GM12874 (cell line): ENCODE measurements around the gene SEMA3B.

ENCODE experiments used
- TF ChIP-seq, protein P1 (sequence below): IDR thresholded peaks from 2 replicates; pipeline ENCODE4 v1.5.1; 2011; ENCODE audit warnings: low read depth, mild to moderate bottlenecking, control low read depth, low read length, moderate library complexity; ENCODE audit not compliant: insufficient read depth

The SEMA3B gene

DNA sequence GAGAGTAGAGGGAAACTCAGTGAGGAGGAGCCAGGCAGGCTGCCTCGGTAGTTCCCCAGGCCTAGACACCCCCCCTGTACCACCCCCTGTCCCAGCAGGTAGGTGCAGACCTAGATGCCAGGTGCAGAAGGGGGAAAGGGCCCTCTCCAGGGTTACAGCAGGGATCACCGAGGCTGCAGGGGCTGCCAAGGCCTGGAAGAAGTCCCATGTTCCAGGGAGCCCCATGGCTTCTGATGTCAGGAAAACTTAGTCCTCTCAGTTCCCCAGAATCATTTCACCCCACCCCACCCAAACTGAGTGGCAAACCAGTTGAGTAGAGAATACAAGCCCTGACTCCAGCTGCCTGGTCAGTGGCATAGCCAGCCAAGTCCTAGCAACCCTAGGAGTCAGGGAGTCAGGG lies 7.4 kb upstream of the SEMA3B start:
- TF ChIP-seq, protein P1, sequence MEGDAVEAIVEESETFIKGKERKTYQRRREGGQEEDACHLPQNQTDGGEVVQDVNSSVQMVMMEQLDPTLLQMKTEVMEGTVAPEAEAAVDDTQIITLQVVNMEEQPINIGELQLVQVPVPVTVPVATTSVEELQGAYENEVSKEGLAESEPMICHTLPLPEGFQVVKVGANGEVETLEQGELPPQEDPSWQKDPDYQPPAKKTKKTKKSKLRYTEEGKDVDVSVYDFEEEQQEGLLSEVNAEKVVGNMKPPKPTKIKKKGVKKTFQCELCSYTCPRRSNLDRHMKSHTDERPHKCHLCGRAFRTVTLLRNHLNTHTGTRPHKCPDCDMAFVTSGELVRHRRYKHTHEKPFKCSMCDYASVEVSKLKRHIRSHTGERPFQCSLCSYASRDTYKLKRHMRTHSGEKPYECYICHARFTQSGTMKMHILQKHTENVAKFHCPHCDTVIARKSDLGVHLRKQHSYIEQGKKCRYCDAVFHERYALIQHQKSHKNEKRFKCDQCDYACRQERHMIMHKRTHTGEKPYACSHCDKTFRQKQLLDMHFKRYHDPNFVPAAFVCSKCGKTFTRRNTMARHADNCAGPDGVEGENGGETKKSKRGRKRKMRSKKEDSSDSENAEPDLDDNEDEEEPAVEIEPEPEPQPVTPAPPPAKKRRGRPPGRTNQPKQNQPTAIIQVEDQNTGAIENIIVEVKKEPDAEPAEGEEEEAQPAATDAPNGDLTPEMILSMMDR, result no peak

DNA sequence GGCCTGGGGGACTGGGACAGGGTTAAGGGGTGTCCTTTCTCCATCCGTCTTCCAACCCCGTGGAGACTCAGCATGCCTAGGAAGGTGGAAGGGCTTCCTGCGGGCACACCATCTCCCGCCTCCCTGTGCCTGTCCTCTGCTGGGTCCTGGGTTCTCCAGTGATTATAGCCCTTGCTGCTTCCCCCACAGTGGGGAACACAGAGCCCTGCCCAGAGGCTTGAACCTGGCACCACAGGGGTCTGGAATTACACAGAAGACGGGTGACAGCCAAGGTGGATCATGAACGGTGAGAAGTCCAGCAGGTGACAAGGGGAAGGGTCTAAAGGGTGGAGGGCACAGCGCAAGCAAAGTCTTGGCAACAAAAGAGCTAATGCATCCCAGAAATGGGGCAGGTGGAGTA lies 6.2 kb upstream of the SEMA3B start:
- TF ChIP-seq, protein P1, result no peak

DNA sequence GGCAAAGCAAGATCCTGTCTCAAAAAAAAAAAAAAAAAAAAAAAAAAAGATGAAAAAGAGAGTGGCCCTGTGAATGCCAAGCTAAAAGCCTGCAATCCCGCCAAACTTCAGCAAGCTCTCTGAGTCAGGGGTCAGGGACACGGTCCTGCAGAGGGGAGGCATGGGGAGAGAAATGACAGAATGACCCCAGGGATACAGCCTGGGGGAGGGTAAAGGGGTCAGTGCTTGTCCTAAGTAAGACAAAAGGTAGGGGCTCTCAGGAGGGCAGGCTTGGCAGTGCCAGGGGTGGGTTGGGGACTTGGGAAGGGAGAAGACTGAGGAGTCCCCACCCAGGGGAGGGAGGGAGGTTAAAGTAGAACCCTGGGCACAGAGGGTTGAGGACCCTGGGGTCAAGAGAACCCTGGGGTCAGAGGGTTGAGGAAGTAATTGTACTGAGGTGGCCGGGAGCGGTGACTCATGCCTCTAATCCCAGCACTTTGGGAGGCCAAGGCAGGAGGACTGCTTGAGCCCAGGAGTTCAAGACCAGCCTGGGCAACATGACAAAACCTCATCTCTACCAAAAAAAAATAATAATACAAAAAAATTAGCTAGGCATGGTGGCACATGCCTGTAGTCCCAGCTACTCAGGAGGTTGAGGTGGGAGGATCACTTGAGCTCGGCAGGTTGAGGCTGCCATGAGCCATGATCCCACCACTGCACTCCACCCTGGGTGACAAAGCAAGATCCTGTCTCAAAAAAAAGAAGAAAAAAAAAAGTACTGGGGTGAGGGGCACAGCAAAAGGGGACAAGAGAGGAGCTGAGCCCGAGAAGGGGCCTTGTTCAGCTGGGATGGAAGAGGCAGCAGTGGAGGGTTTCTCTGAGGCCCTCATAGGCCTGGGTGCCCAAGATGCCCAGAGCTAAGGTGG lies 5.2 kb upstream of the SEMA3B start:
- TF ChIP-seq, protein P1, result no peak

DNA sequence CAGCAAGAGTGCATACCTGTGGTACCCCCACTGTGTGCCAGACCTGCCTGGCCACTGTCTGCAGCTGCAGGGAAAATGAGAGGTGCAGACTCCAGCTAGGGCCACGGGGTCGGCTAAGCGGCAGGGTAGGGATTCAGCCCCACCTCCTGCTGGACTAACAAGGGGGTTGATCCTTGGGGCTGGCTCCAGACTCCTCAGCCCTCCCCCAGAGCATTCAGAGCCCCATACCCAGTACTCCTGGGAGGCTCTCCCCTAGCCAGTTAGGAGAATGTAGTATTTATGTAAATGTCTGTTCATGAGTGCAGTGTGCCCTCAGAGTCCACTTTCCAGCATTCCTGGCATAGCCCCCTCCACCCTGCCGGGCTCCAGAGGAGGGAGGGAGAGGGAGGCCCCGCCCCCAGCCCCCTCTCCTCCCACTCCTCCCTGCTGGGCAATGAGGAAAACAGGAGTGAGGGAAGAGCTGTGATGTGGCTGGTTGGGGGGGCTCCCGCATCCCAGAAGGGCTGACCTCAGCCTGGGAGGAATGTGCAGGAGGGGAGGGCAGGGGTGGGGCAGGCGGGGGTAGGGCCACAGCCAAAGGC lies 4.5 kb upstream of the SEMA3B start:
- TF ChIP-seq, protein P1, result no peak

DNA sequence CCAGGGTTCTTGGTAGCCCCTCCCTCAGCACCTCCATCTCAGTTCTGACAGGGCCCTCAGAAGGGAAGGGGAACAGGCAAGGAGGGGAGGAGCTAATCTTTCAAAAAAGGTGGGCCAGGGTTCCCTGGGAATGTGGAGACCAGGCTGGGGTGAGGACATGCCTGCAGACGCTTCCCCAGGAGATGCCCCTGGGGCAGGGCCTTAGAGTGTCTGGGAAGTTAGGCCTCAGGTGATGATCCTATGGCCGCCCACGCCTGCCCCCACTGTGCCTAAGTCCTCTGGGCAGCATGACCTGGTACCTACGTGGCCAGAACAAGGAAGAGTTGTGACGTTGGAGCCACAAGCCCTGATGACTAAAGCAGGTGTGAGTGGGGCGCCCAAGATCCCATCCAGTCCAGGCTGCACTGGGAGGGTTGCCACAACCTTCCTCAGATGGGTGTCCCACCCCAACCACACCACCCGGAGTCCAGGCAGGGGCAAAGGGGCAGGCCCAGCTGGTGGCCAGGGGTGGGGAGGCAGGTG lies 3.9 kb upstream of the SEMA3B start:
- TF ChIP-seq, protein P1, result no peak

DNA sequence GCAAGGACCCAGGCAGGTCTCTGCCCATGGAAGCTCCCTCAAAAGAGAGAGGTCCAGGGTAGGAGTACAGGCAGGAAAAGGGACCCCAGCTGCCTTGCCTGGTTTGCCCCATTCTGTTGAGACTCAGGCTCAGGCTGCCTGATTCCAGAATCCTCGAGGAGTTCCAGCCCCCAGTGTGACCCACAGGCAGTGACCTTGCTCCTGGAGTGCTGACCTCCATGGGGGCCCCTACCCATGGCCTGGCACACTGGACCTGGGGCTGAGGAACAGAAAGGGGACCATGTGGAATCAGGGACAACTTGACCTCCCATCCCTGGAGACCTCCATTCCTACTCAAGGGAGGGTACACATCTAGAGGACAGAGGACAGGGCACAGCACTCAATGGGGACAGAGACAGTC lies 3.4 kb upstream of the SEMA3B start:
- TF ChIP-seq, protein P1, result no peak

DNA sequence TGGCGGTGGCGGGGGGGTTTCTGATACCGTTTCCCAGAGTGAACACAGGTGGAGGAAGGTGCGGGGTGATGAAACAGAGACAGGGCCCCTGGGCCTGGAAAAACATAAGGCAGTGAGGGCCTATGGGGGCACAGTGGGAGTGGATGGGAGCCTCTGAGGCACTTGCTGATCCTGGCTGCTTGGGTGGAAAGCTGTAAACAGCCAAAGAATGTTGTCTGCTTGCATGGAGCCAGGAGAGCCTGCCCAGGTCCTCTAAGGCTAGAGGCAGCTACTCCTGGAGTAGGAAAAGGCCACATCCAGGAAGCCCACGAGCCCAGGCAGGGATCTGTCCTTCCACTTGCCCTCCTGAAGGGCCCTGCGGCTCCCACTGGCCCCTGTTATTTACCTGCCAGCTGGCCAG lies 2.9 kb upstream of the SEMA3B start:
- TF ChIP-seq, protein P1, result no peak
